Suprapubic skin (tissue), 4 donors: Measurements from ENCODE around the gene ST6GAL1. TPM values are rescaled to one million over a fixed set of nuclear protein-coding genes. Genes with fewer than 3 reads are reported as not detected.

ENCODE experiments used
- DNase-seq, 2 donors: peaks; one replicate each; pipeline ENCODE4 v3.0.0-alpha.2; 2019; ENCODE audit warnings: low spot score in 2 of 2
- H3K27ac ChIP-seq: fragments of 200-600 bp; sonication (generic); one replicate; pipeline ENCODE4 v1.5.1; 2019
- H3K27me3 ChIP-seq: fragments of 200-600 bp; sonication (generic); one replicate; pipeline ENCODE4 v1.5.1; 2019
- H3K36me3 ChIP-seq: fragments of 200-600 bp; sonication (generic); one replicate; pipeline ENCODE4 v1.5.1; 2019
- H3K4me1 ChIP-seq: fragments of 200-600 bp; sonication (generic); one replicate; pipeline ENCODE4 v1.5.1; 2019
- H3K4me3 ChIP-seq: fragments of 200-600 bp; sonication (generic); one replicate; pipeline ENCODE4 v1.5.1; 2019; ENCODE audit warnings: mild to moderate bottlenecking
- H3K9me3 ChIP-seq: fragments of 200-600 bp; sonication (generic); one replicate; pipeline ENCODE4 v1.5.1; 2019
- CTCF ChIP-seq, 2 donors: fragments of 200-600 bp in 1 of 2; fragments of 450-650 bp in 1 of 2; sonication (generic) in 1 of 2; IDR thresholded peaks; one replicate each; pipeline ENCODE4 v1.5.1; 2016 to 2019; ENCODE audit warnings: antibody characterized with exemption in 2 of 2, mild to moderate bottlenecking in 1 of 2, moderate library complexity in 1 of 2
- EP300 ChIP-seq: sonication (generic); formaldehyde crosslinking; IDR thresholded peaks from one replicate; pipeline ENCODE4 v1.6.1; 2017; ENCODE audit warnings: antibody characterized with exemption
- POLR2A ChIP-seq, 2 donors: fragments of 450-650 bp; IDR thresholded peaks; one replicate each; pipeline ENCODE4 v1.6.1; 2017; ENCODE audit warnings: antibody characterized with exemption in 2 of 2, mild to moderate bottlenecking in 2 of 2, moderate library complexity in 2 of 2
- POLR2AphosphoS5 ChIP-seq, 3 donors: sonication (generic); formaldehyde crosslinking; IDR thresholded peaks; one replicate each; pipeline ENCODE4 v1.6.1; 2017; ENCODE audit warnings: antibody characterized with exemption in 3 of 3
- WGBS: methylation state at CpG from one replicate; pipeline ENCODE4 v1.1.5; 2018; 5-methylcytosine and 5-hydroxymethylcytosine counted together
- total RNA-seq, 4 donors: library from RNA; depleted of rRNA; stranded (reverse); fragments of >200 nt; gene quantifications; one replicate each; pipeline ENCODE4 v1.1.0, GENCODE V29; 2016

ST6GAL1 gene
- total RNA-seq, 4 donors from 2014 or later, result 23.9 to 42.2 (median 31.9) TPM

DNA sequence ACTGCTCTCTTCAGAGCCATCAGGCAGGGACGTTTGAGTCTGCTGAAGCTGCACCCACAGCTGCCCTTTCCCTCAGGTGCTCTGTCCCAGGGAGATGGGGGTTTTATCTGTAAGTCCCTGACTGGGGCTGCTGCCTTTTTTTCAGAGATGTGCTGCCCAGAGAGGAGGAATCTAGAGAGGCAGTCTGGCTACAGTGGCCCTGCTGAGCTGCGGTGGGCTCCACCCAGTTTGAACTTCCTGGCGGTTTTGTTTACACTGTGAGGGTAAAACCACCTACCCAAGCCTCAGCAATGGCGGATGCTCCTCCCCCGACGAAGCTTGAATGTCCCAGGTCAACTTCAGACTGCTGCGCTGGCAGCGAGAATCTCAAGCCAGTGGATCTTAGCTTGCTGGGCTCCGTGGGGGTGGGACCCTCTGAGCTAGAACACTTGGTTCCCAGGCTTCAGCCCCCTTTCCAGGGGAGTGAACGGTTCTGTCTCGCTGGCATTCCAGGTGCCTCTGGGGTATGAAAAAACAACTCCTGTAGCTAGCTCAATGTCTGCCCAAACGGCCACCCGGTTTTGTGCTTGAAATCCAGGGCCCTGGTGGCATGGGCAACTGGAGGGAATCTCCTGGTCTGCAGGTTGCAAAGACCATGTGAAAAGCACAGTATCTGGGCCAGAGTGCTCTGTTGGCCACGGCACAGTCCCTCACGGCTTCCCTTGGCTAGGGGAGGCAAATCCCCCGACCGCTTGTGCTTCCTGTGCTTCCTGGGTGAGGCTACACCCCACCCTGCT is 21.1 kb upstream of the ST6GAL1 start:
- Histone ChIP-seq H3K4me3 (no peak overlapping the region), H3K4me1 (no peaks in the 10 kb centered on the region), H3K27me3 (no peaks in the 10 kb centered on the region), H3K9me3 (no peaks in the 10 kb centered on the region), H3K36me3 (no peaks in the 10 kb centered on the region), H3K27ac (no peak overlapping the region)
- DNase-seq, result no peak
- WGBS, result 71% methylated on average over 14 of the region's 17 CpGs
- TF ChIP-seq POLR2A (IDR thresholded peaks at IDR 0.05), result no peak
- no peak for TF ChIP-seq EP300
- no peak for TF ChIP-seq POLR2AphosphoS5 (IDR thresholded peaks at IDR 0.05)
- TF ChIP-seq CTCF (IDR thresholded peaks at IDR 0.05), result no peak

GRCh38 chr3:186915806-186916796 is 14.2 kb upstream of the ST6GAL1 start:
- no peak for DNase-seq
- WGBS, result 40% methylated on average over 11 of the region's 11 CpGs
- peaks cover 5% of the 10 kb centered on the region for H3K4me1 ChIP-seq
- TF ChIP-seq EP300 (no peak), POLR2A (IDR thresholded peaks at IDR 0.05) (no peak), CTCF (IDR thresholded peaks at IDR 0.05) (no peak), POLR2AphosphoS5 (IDR thresholded peaks at IDR 0.05) (no peak)
- no peaks in the 10 kb centered on the region for H3K27me3 ChIP-seq
- no peaks in the 10 kb centered on the region for H3K9me3 ChIP-seq
- no peak overlapping the region for H3K4me3 ChIP-seq
- H3K36me3 ChIP-seq, result no peaks in the 10 kb centered on the region
- H3K27ac ChIP-seq, result no peak overlapping the region

DNA sequence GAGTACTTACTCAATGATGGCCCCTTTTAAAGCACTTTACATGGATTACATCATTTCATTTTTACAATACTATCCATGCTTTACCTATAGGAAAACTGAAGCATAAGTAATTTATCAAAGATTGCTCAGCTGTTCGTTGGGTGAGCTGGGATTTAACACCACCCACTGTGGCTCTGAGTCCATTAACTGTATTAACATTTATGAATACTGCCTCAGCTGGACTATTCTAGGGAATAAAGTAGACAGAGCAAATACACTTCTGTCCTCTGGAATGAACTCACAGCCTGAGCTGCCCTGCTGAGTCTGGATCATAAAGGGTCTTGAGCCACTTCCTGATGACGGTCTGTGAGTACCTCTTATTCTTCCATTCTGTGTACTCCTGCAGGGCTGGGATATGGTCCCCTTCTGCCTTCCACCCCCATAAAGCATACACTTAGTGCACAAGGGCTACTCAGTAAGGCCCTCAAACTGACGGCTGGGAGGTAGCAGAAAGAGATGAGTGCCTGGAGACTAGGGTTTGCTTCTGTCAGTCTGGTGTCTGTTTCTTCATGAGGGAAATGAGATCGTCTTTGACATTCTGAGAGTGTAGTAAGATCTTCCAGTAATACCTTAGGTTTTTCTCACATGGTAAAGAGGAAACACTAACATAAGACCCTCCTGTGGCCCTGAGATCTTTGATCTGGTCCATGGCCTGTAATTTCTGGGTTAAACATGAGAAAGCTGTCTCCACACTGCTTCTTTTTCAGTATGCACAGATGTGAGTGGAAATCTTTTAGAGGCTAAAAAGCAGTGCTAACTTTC is 12.6 kb upstream of the ST6GAL1 start:
- no peak overlapping the region for H3K4me3 ChIP-seq
- no peak overlapping the region for H3K27ac ChIP-seq
- H3K9me3 ChIP-seq, result no peaks in the 10 kb centered on the region
- 91% methylated on average over 4 of the region's 4 CpGs for WGBS
- peaks cover 7% of the 10 kb centered on the region for H3K4me1 ChIP-seq
- TF ChIP-seq CTCF (IDR thresholded peaks at IDR 0.05), result no peak
- TF ChIP-seq POLR2A (IDR thresholded peaks at IDR 0.05), result no peak
- TF ChIP-seq POLR2AphosphoS5 (IDR thresholded peaks at IDR 0.05), result no peak
- TF ChIP-seq EP300, result no peak
- no peak for DNase-seq
- H3K27me3 ChIP-seq, result no peaks in the 10 kb centered on the region
- H3K36me3 ChIP-seq, result no peaks in the 10 kb centered on the region

GRCh38 chr3:186920301-186920700 is 10.0 kb upstream of the ST6GAL1 start:
- Histone ChIP-seq H3K27me3 (no peaks in the 10 kb centered on the region), H3K27ac (no peak overlapping the region), H3K9me3 (no peaks in the 10 kb centered on the region), H3K36me3 (no peaks in the 10 kb centered on the region), H3K4me1 (peaks cover 8% of the 10 kb centered on the region), H3K4me3 (no peak overlapping the region)
- TF ChIP-seq POLR2AphosphoS5 (IDR thresholded peaks at IDR 0.05) (no peak), EP300 (no peak), CTCF (IDR thresholded peaks at IDR 0.05) (no peak), POLR2A (IDR thresholded peaks at IDR 0.05) (no peak)
- WGBS, result 81% methylated on average over 4 of the region's 4 CpGs
- no peak for DNase-seq
